Chondrocyte (in vitro differentiated cells): ENCODE measurements around the gene PCLO. TPM values are rescaled to one million over a fixed set of nuclear protein-coding genes. Genes with fewer than 3 reads are reported as not detected.

ENCODE experiments used
- DNase-seq: peaks from one replicate; pipeline ENCODE4 v3.0.0; 2021; ENCODE audit warnings: mixed read lengths, low spot score
- H3K27ac Mint-ChIP-seq: one replicate; pipeline ENCODE4 v1.8.0; 2021; ENCODE audit warnings: mild to moderate bottlenecking, moderate library complexity, mixed read lengths; ENCODE audit not compliant: unreplicated experiment
- H3K27me3 Mint-ChIP-seq: 2 replicates; pipeline ENCODE4 v1.8.0; 2021; ENCODE audit warnings: low read depth, mixed read lengths
- H3K36me3 Mint-ChIP-seq: 2 replicates; pipeline ENCODE4 v1.8.0; 2021; ENCODE audit warnings: low read depth, mixed read lengths
- H3K4me1 Mint-ChIP-seq: 2 replicates; pipeline ENCODE4 v1.8.0; 2021; ENCODE audit warnings: low read depth, mild to moderate bottlenecking, mixed read lengths
- H3K4me3 Mint-ChIP-seq: one replicate; pipeline ENCODE4 v1.8.0; 2021; ENCODE audit warnings: mild to moderate bottlenecking, moderate library complexity, mixed read lengths; ENCODE audit not compliant: unreplicated experiment
- H3K9me3 Mint-ChIP-seq: 2 replicates; pipeline ENCODE4 v1.8.0; 2021; ENCODE audit warnings: low read depth, mixed read lengths
- CTCF ChIP-seq: fragments of 200-600 bp; sonication (generic); IDR thresholded peaks from 2 replicates; pipeline ENCODE4 v1.5.0; 2021; ENCODE audit warnings: antibody characterized with exemption, mild to moderate bottlenecking, moderate library complexity
- total RNA-seq: library from RNA; stranded (reverse); gene quantifications from 3 replicates; pipeline ENCODE4 v1.2.1, GENCODE V29; 2021

PCLO gene
- total RNA-seq, 1 donor from 2014 or later = 1.5 TPM

- no peaks in the 10 kb centered on the region for H3K27me3 Mint-ChIP-seq
- H3K4me1 Mint-ChIP-seq = peaks cover 8% of the 10 kb centered on the region
- H3K4me3 Mint-ChIP-seq = no peak overlapping the region
- TF ChIP-seq CTCF = no peak
- H3K36me3 Mint-ChIP-seq = peaks cover 1% of the 10 kb centered on the region
- no peak overlapping the region for H3K27ac Mint-ChIP-seq
- DNase-seq = no peak
- H3K9me3 Mint-ChIP-seq = peaks cover 12% of the 10 kb centered on the region
Measured at GRCh38 chr7:82841828-82842227, 320.9 kb downstream of the PCLO start.

DNA sequence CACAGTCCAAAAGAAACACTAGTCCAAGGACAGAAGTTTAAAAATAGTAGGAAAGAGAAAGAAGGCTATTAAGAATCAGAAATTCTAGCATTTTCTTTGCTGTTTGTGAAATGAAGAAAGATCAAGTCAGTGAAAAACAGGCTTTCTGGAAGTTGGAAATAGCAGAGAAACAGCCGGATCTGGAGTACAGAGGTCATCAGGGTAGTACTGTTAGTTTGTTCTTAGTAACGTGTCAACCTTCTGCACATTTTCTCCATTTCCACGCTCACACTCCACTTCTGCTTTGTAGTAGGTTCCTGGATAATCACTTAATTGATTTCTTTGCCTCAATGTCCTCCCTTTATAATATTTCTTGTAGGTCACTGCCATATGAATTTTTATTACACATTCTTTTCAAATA lies 322.6 kb downstream of the PCLO start:
- Mint-ChIP-seq H3K36me3 (peaks cover 1% of the 10 kb centered on the region), H3K27me3 (no peaks in the 10 kb centered on the region), H3K27ac (no peak overlapping the region), H3K4me3 (no peak overlapping the region), H3K4me1 (peaks cover 8% of the 10 kb centered on the region), H3K9me3 (peaks cover 12% of the 10 kb centered on the region)
- DNase-seq = no peak
- no peak for TF ChIP-seq CTCF

DNA sequence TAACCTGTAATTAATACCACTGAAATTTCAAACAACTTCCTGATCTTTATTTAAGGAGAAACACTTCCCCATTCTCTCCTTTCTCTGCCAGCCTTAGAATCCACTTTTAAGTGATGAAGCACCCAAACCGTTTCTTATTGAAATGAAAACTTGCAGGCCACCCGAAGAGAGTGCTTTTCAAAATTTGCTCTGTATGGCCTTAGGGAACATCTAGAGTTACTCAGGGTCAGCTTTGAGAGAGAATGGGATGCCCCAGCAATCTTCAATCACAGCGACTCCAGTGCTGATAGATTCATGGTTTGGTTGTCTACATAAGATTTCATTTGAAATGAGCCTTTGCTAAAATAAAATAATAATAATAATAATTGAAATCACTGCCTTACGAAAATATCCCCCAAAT lies 323.1 kb downstream of the PCLO start:
- H3K27ac Mint-ChIP-seq = no peak overlapping the region
- H3K4me3 Mint-ChIP-seq = no peak overlapping the region
- H3K4me1 Mint-ChIP-seq = peaks cover 8% of the 10 kb centered on the region
- H3K27me3 Mint-ChIP-seq = no peaks in the 10 kb centered on the region
- peaks cover 12% of the 10 kb centered on the region for H3K9me3 Mint-ChIP-seq
- no peak for DNase-seq
- no peak for TF ChIP-seq CTCF
- peaks cover 1% of the 10 kb centered on the region for H3K36me3 Mint-ChIP-seq

DNA sequence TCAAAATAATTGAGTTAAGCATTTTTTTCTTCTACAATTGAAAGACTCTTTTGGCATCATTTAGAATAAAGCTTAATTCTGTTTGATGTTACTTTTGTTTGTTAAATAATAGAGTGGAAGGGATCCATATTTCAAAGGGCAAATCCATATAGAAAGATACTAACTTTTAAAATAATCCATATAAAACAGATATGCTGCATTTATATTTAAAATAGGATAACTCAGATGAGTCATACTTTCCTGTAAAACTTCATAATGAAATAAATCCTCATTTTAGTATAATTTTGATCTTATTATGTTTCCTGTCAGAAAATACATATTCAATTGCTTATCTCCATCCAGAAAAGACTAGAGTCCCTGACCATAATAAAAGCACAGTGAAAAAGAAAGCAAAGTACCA lies 323.6 kb downstream of the PCLO start:
- no peak overlapping the region for H3K4me3 Mint-ChIP-seq
- no peaks in the 10 kb centered on the region for H3K27me3 Mint-ChIP-seq
- H3K36me3 Mint-ChIP-seq = peaks cover 1% of the 10 kb centered on the region
- no peak overlapping the region for H3K27ac Mint-ChIP-seq
- TF ChIP-seq CTCF = no peak
- DNase-seq = no peak
- H3K9me3 Mint-ChIP-seq = peaks cover 12% of the 10 kb centered on the region
- peaks cover 8% of the 10 kb centered on the region for H3K4me1 Mint-ChIP-seq

- Mint-ChIP-seq H3K27ac (no peak overlapping the region), H3K9me3 (peaks cover 12% of the 10 kb centered on the region)
- TF ChIP-seq CTCF = no peak
Measured at GRCh38 chr7:82838314-82838713, 324.4 kb downstream of the PCLO start.

More at GRCh38 chr7:82838314-82838713, 324.4 kb downstream of the PCLO start:
- Mint-ChIP-seq H3K36me3 (peaks cover 1% of the 10 kb centered on the region), H3K4me1 (peaks cover 8% of the 10 kb centered on the region), H3K4me3 (no peak overlapping the region), H3K27me3 (no peaks in the 10 kb centered on the region)
- DNase-seq = no peak
